GM13976 (cell line): Measurements from ENCODE around the gene ZFP36L1.

Experiments used
- DNase-seq: peaks from one replicate; pipeline ENCODE4 v3.0.0; 2012; ENCODE audit warnings: low spot score
- in situ Hi-C: fragments of 300-500 bp; cut with MboI; formaldehyde crosslinking; loops from one replicate; pipeline ENCODE4 v1.12.0; 2022; ENCODE audit warnings: low sequenced_read_pairs, mixed read lengths, inconsistent platforms; ENCODE audit not compliant: unreplicated experiment
- TF ChIP-seq, protein P1 (sequence below): IDR thresholded peaks from 2 replicates; pipeline ENCODE4 v1.5.1; 2012; ENCODE audit warnings: borderline replicate concordance, mild to moderate bottlenecking; ENCODE audit not compliant: insufficient read depth; ENCODE audit errors: extremely low read depth, missing control alignments, control extremely low read depth

ZFP36L1 gene

DNA sequence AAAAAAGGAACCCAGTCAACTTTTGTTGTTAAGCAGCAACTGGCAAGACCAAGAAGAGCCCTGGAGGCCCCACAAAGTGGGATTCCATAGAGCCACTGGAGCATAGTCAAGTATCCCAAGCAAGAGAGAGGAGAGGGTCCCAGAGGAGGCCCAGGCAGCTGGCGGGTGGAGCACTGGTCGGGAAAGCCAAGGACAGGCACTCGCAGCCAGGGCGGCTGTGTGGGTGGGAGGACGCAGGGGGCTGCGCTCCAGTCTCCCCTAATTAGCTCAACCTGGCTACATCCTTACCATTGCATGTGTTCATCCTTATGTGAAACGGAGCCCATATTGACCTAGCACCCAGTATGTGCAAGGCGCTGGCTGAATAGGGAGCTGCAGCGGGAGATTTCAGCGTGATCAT, 18.3 kb upstream of the ZFP36L1 start:
- DNase-seq, result no peak
- TF ChIP-seq, protein P1, sequence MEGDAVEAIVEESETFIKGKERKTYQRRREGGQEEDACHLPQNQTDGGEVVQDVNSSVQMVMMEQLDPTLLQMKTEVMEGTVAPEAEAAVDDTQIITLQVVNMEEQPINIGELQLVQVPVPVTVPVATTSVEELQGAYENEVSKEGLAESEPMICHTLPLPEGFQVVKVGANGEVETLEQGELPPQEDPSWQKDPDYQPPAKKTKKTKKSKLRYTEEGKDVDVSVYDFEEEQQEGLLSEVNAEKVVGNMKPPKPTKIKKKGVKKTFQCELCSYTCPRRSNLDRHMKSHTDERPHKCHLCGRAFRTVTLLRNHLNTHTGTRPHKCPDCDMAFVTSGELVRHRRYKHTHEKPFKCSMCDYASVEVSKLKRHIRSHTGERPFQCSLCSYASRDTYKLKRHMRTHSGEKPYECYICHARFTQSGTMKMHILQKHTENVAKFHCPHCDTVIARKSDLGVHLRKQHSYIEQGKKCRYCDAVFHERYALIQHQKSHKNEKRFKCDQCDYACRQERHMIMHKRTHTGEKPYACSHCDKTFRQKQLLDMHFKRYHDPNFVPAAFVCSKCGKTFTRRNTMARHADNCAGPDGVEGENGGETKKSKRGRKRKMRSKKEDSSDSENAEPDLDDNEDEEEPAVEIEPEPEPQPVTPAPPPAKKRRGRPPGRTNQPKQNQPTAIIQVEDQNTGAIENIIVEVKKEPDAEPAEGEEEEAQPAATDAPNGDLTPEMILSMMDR, result no peak
- in situ Hi-C loops, result no loop called here

DNA sequence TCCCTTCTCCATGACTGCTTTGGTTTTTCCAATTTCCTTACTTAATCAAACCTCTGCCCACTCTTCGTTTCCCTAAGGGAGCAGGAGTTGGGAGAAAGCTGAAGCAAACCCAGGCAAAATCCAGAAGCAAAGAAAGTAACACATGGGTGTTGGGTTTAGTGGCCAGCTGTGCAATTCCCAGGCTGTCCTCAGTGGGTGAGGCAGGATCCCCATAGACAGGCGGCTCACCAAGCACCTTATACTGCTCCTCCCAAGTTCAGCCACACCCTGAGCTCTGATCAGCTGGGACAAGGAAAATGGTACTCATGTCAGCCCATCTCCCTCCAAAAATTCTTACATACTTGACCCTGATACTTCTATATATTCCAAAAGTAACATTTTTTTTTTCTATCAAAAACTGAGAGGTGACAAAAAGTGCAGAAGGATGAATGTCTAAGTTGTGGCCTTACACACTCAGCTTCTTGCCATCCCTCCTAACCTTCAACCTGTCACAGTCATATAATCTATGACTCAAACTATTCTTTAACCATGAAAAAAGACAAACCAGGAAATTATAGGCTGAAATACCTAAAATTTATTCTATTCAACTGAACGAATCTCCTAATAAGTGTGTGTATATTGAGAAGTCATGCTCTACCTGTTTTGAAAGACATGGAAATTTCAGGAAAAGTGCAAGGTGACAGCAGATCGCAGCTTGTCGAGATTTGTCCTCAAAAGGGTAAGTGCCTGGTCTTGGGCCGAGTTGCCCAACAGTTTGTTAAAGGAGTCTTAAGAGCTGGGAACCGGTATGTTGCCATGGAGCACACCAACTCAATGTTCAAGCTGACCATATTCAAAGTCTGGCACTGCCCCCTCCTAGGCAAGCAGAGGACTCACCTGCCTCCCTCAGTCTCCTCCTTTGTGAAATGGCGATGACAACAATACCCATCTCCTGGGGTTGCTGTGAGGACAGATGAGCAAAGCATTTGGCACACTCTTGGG, 17.6 kb upstream of the ZFP36L1 start:
- in situ Hi-C loops, result no loop called here
- no peak for DNase-seq
- TF ChIP-seq, protein P1, result no peak

DNA sequence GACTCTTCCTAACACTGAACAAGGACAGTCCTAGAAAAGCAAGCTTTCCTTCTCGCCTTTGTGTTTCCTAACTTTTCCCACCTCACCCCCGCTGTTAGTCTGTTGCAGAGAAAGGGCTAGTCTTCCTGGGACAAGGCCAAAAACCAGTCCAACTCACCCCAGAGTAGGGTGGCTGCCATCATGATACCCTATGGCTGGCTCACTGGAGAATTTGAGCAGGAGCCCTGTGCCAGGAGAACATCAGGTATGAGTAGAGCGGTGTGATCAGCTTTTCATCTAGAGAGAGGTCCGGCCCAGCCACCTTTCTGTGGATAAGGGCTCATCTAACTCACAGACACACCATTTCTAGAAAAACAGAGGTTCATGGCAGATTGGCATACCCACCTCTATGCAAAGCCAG, 16.7 kb upstream of the ZFP36L1 start:
- DNase-seq, result no peak
- in situ Hi-C loops, result no loop called here
- TF ChIP-seq, protein P1, result no peak

DNA sequence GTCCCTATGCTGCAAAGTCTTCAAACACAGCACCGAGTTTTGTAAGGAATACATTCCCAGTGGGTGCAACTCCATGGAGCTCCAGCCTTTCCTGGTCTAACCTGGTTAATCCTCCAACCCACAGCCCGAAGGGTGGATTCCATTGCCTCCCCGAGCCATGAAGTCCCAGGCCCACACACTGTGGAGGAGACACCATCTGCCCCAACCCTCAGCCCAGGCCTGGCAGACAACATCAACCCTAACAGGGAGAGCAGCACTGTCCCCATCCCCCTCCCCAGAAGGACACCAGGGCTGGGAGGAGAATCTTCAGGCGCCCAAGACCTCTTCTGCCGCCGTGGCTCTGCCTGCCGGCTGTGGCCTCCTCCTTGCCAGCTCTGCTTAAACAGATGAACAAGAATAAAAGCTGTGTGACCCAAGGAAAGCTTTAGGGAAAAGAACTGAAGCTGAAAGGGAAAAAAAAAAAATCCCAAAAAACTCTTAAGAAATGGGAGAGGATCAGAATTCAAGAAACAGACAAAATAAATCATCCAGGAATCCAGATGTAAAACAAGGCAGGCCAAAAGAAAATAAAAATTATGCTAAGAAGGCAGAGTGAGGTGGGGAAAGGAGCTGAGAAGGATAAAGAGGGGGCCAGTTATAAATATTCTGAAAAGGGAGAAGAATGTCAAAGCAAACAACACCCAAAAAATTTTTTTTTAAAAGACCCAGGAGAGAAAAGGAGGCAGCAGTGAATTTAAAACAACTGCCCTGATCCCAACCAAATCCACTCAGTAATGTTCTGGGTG, 16.0 kb upstream of the ZFP36L1 start:
- in situ Hi-C loops, result no loop called here
- TF ChIP-seq, protein P1, result no peak
- DNase-seq, result no peak

DNA sequence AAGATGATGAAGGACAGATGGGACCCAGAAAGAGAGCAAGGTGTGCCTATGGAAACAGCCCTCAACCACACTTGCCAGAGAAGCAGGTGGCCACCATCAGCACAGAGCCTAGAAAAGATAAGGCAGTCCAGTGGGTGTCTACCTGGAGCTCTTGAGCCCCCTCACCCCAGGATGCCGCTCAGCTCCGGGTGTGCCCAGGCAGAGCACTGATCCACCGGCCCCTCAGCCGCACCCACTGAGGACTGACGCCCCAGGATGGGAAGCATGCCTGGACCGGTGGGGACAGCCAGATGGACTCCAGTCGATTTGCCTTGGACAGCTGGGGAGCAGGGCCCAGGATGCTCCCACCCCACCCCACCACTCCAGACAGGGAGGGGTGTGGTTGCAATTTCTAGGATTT, 15.1 kb upstream of the ZFP36L1 start:
- in situ Hi-C loops, result no loop called here
- TF ChIP-seq, protein P1, result no peak
- DNase-seq, result peak; percentile 15

DNA sequence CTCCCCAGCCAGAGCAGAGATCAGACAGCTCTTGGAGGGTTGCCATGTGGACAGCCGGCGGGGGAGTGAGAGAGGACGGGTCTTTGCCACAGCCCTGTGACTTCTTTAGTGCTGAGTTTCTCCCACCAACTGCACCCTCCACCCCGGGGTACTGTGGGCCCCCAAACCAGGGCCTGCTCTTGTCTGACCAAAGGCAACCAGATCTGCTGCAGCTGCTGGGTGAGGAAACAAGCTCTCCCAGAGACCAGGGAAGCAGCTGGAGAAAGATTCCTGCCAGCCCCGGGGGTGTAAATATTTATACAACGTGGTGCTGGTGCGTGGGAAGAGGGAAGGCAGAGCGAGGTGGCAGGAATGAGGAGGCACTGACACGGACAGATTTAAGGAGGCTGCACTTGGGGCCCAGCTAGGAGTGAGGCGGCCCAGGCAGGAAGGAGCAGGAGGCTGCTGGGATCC, 14.3 kb upstream of the ZFP36L1 start:
- peak; percentile 43 for DNase-seq
- in situ Hi-C loops, result no loop called here
- TF ChIP-seq, protein P1, result no peak
